NCI-H1694 treated with DMSO at 0.1 percent for 48 hours (cell line): ENCODE data around the gene MYH7.
A peak's percentile ranks its signal among the peaks of the same experiment; 100 is the strongest.
"Not testable (repeated sequence)": the region's sequence is repeated elsewhere in the genome, so short reads cannot be mapped to it uniquely, and the experiment has no call there.

Experiments used
- DNase-seq: peaks from one replicate; lab custom pipeline; 2025; lab: John Stamatoyannopoulos, UW

Gene MYH7

GRCh38 chr14:23406725-23407355, 28.6 kb downstream of the MYH7 start:
- DNase-seq: no peak

DNA sequence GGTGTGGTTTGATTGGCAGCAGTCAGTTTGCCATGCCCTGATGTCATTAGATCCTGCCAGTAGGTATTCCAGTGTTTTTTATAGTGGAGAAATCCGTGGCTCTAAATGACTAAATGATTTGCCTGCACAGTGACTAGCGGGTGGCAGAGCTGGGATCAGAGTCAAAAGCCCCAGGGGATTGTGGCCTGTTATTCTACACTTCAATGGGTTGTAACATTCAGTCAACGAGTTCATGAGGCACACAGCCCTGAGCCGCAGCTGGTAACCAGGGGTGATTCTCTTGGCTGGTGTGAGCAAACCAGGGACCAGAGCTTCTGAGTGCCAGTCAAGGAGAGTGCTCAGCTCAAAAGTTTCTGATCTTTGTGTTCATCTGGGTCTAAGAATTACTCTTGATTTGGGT, 29.2 kb downstream of the MYH7 start:
- DNase-seq: peak; percentile 30

GRCh38 chr14:23405516-23406025, 29.9 kb downstream of the MYH7 start:
- no peak for DNase-seq

GRCh38 chr14:23405096-23405495, 30.4 kb downstream of the MYH7 start:
- DNase-seq: no peak

- DNase-seq: no peak
These were observed 31.0 kb downstream of the MYH7 start for GRCh38 chr14:23404331-23404900.

DNA sequence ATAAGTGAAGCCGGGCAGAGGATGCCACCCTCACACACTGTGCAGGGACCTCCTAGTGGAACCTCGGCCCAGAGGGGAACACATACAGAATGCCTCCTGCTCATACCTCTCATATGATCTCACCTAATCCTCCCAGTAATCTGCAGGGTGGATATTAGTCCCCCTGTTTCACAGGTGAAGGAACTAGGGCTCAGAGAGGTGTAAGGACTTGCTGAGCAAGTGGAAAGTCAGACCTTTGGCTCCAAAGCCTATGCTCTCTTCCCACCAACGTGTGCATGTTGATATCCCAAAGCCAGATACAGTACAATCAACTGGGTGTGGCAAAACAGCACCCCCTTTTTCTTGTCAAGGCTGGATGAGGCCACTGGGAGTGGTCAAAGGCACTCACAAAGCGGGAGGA, 31.6 kb downstream of the MYH7 start:
- no peak for DNase-seq

GRCh38 chr14:23403139-23403438, 32.4 kb downstream of the MYH7 start:
- no peak for DNase-seq

- DNase-seq: no peak
These were observed 32.9 kb downstream of the MYH7 start for GRCh38 chr14:23402296-23403138.

DNA sequence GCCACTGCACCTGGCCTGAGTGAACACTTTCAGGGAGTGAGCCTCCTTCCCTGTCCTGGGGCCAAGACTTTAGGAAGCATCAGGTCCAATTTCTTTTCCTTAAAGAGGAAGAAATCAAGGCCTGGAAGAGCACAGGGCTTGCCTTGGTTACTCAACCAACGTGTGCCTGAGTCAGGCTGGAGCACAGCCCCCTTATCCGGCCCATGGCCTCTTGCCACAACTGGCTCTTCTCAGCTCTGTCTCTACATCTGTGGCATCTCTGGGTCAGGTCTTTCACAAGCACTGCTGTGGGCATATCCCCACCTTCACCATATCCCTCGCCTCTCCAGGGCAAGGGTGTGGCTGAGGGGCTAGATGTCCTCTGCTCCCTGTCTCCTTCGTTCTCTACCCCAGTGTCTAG, 34.2 kb downstream of the MYH7 start:
- DNase-seq: no peak

GRCh38 chr14:23400496-23401149, 34.8 kb downstream of the MYH7 start:
- not testable (repeated sequence) for DNase-seq

DNA sequence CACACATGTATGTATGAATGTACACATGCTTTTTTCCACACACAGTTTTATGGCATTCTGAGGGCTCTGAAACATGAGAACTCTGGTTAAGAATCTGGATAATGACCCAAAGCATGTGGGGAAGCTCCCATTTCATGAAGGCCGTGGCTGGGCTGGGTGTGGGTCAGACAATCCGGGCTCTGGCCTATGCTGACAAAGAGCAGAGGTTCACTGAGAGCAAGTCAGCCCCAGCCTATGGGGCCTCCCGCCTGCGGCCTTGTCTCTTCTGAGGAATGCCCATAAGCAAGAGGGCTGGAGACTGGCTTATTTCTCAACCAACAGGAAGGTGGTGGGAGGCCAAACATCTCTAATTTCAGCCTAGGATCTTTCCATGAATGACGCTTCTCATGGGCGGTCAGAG, 35.9 kb downstream of the MYH7 start:
- no peak for DNase-seq

- DNase-seq: no peak
These were observed 36.3 kb downstream of the MYH7 start for GRCh38 chr14:23399136-23399535.

- DNase-seq: no peak
These were observed 37.1 kb downstream of the MYH7 start for GRCh38 chr14:23398348-23398747.

- DNase-seq: no peak
These were observed 38.6 kb downstream of the MYH7 start for GRCh38 chr14:23396781-23397407.

DNA sequence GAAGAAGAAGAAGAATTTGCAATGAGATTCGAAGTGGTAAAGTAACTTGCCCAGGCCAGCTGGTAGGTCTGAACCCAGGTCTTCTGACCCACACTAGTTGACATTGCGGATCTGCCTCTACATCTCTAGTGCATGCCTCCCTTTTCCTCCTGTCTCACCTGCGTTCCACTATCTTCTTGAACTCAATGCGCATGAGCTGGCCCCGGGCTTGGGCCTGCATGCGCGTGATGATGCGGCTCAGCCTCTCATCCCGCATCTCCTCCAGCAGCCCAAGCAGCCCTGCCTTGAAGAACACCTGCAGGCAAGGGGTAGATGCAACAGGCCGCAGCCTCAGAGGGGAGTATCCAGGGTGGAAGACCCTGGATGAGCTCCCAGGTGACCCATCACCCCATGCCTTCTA, 39.3 kb downstream of the MYH7 start:
- DNase-seq: no peak

DNA sequence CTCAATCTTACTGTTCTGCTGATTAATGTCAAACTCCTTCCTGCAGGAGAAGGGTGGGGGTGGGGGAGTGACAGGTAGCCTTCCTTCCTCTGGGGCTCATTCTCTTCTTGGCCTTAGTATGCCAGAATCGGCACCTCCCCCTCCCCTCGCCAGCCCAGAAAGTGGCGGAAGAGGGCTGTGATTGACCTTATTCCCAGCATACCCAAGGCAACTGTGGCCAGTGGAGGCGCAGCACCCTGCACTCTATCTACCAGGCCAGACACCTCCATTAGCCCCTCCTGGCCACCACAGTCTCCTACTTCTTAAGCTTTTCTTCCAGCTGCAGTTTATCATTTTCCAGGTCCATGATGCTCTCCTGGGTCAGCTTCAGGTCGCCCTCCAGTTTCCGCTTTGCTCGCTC, 42.8 kb downstream of the MYH7 start:
- no peak for DNase-seq

GRCh38 chr14:23389871-23390270, 45.6 kb downstream of the MYH7 start:
- not testable (repeated sequence) for DNase-seq

DNA sequence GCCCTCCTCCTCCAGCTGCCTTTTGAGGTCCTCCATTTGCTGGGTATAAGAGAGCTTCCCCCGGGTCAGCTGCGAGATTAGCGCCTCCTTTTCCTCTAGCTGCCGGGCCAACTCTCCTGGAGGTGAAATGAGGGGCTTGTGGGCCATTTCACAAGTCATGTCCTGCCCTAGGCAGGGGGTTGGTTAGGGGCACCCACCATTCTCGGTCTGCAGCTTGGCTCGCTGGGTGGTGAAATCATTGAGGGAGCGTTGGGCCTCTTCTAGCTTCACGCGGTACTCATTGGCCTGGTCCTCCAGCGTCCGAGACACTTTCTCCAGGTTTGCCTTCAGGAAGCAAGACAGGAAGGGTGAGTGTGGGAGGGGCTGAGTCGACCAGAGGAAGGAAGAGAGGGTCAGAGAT, 46.1 kb downstream of the MYH7 start:
- DNase-seq: no peak

- DNase-seq: no peak
These were observed 46.5 kb downstream of the MYH7 start for GRCh38 chr14:23388996-23389395.

DNA sequence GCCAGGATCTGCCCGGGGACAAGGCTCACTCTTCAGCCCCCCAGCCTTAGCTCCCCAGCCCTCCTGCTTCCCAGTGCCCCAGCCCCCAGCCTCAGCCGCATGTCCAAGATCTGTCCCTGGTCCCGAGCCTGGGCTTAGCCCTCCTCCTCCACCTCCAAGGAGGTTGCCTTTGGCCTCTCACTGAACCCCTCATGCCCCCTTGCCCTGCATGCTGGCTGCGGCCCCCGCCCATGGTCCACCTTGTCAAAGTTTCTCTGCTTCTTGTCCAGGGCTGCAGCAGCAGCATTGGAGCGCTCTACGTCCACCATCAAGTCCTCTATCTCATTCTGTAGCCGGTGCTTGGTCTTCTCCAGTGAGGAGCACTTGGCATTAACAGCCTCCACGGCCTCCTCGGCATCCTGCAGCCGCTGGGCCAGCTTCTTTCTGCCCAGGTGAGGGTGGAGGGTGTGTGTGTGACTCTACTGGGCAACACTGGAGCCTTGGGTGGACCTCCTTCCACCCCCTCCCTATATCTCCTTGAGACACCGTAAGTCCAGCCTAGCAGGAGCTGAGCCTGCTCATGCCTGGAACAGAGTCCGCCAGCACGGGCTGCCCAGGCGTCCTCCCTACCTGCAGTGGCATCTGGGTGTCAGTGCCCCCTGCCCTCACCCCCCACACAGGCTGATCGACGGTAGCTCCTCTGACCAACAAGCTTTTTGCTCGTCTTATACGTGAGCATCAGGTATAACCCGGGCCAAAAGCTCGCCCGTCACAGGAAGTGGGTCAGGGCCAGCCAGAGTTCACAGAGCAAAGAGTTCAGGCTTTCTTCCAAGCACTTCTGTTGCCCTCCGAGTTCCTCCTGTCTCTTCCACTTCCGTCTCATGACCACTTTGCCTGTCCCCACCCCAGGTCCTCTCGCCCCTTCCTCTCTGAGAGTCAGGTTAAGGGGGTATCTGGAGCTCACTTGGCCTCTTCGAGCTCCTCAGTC, 47.3 kb downstream of the MYH7 start:
- DNase-seq: no peak

GRCh38 chr14:23386999-23387398, 48.5 kb downstream of the MYH7 start:
- no peak for DNase-seq
